ENCODE measurements around the gene OR2AJ1.
"Not testable (repeated sequence)": the region's sequence is repeated elsewhere in the genome, so short reads cannot be mapped to it uniquely, and the experiment has no call there.

The OR2AJ1 gene

GRCh38 chr1:247924868-247925267 is at the start of gene OR2AJ1:
TSS of gene OR2AJ1 (plus strand) at chr1:247924889. CDS start at chr1:247933769, 8,880 bp downstream.
- in situ Hi-C loops (cut with HindIII; ENCODE audit: low sequenced_read_pairs): no loop called here

GRCh38 chr1:247883346-247883745 is 41.3 kb upstream of the OR2AJ1 start:
- in situ Hi-C loops (cut with HindIII; ENCODE audit: low sequenced_read_pairs): no loop called here

GRCh38 chr1:247884797-247885413 is 39.8 kb upstream of the OR2AJ1 start:
- in situ Hi-C loops (cut with HindIII; ENCODE audit: low sequenced_read_pairs): no loop called here

- in situ Hi-C loops (cut with HindIII; ENCODE audit: low sequenced_read_pairs): no loop called here
These were observed 29.5 kb upstream of the OR2AJ1 start, which contains the start of gene OR2W3 for GRCh38 chr1:247895163-247895637. TSS of gene OR2W3 (plus strand) at chr1:247895587. CDS start at chr1:247895587, 0 bp downstream.

GRCh38 chr1:247895976-247896375 is 28.7 kb upstream of the OR2AJ1 start:
- in situ Hi-C loops (cut with HindIII; ENCODE audit: low sequenced_read_pairs): no loop called here

GRCh38 chr1:247904122-247904521 is 20.6 kb upstream of the OR2AJ1 start:
- in situ Hi-C loops (cut with HindIII; ENCODE audit: low sequenced_read_pairs): no loop called here

GRCh38 chr1:247905181-247905580 is 19.5 kb upstream of the OR2AJ1 start:
- in situ Hi-C loops (cut with HindIII; ENCODE audit: low sequenced_read_pairs): no loop called here

GRCh38 chr1:247905910-247906503 is 18.7 kb upstream of the OR2AJ1 start:
- in situ Hi-C loops (cut with HindIII; ENCODE audit: low sequenced_read_pairs): no loop called here

- in situ Hi-C loops (cut with HindIII; ENCODE audit: low sequenced_read_pairs): no loop called here
These were observed 18.1 kb upstream of the OR2AJ1 start for GRCh38 chr1:247906504-247907047.

- in situ Hi-C loops (cut with HindIII; ENCODE audit: low sequenced_read_pairs): no loop called here
These were observed 15.9 kb upstream of the OR2AJ1 start for GRCh38 chr1:247908766-247909165.

GRCh38 chr1:247913786-247914185 is 10.9 kb upstream of the OR2AJ1 start:
- in situ Hi-C loops (cut with HindIII; ENCODE audit: low sequenced_read_pairs): no loop called here

GRCh38 chr1:247914941-247915662 is 9.6 kb upstream of the OR2AJ1 start:
- in situ Hi-C loops (cut with HindIII; ENCODE audit: low sequenced_read_pairs): no loop called here

GRCh38 chr1:247919952-247920351 is 4.7 kb upstream of the OR2AJ1 start, which contains the start of gene OR2T8:
TSS of gene OR2T8 (plus strand) at chr1:247920252. CDS start at chr1:247921018, 766 bp downstream.
- in situ Hi-C loops (cut with HindIII; ENCODE audit: low sequenced_read_pairs): no loop called here

GRCh38 chr1:247923941-247924340 is 748 bp upstream of the OR2AJ1 start:
- in situ Hi-C loops (cut with HindIII; ENCODE audit: low sequenced_read_pairs): no loop called here

- in situ Hi-C loops (cut with HindIII; ENCODE audit: low sequenced_read_pairs): no loop called here
These were observed 9.3 kb downstream of the OR2AJ1 start for GRCh38 chr1:247933989-247934388.

GRCh38 chr1:247935781-247936180 is 11.1 kb downstream of the OR2AJ1 start:
- in situ Hi-C loops (cut with HindIII; ENCODE audit: low sequenced_read_pairs): no loop called here

GRCh38 chr1:247936415-247936814 is 11.7 kb downstream of the OR2AJ1 start:
- in situ Hi-C loops (cut with HindIII; ENCODE audit: low sequenced_read_pairs): no loop called here

- in situ Hi-C loops (cut with HindIII; ENCODE audit: low sequenced_read_pairs): not testable (repeated sequence)
These were observed 12.5 kb downstream of the OR2AJ1 start for GRCh38 chr1:247936965-247937734.

GRCh38 chr1:247942624-247943023 is 17.9 kb downstream of the OR2AJ1 start:
- in situ Hi-C loops (cut with HindIII; ENCODE audit: low sequenced_read_pairs): no loop called here

- in situ Hi-C loops (cut with HindIII; ENCODE audit: low sequenced_read_pairs): no loop called here
These were observed 23.9 kb downstream of the OR2AJ1 start, which contains the start of gene OR2L8 for GRCh38 chr1:247948558-247948957. TSS of gene OR2L8 (plus strand) at chr1:247948858. CDS start at chr1:247948858, 0 bp downstream.

GRCh38 chr1:247953408-247953807 is 28.7 kb downstream of the OR2AJ1 start:
- in situ Hi-C loops (cut with HindIII; ENCODE audit: low sequenced_read_pairs): no loop called here
